Large intestine (tissue), 3 donors: Measurements from ENCODE around the gene VPS13C. TPM values are rescaled to one million over a fixed set of nuclear protein-coding genes. Genes with fewer than 3 reads are reported as not detected.
"Not testable (repeated sequence)": the region's sequence is repeated elsewhere in the genome, so short reads cannot be mapped to it uniquely, and the experiment has no call there.

ENCODE experiments used
- DNase-seq, 2 donors: peaks; one replicate each; pipeline versions ENCODE4 v3.0.0 to v3.0.0-alpha.2; 2013
- H3K27ac ChIP-seq: one replicate; pipeline ENCODE4 v1.5.1; 2013; ENCODE audit warnings: low read length
- H3K27me3 ChIP-seq: 2 replicates; pipeline ENCODE4 v1.6.1; 2013; ENCODE audit warnings: low read length; ENCODE audit not compliant: control insufficient read depth, insufficient read depth
- H3K36me3 ChIP-seq: 2 replicates; pipeline ENCODE4 v1.6.1; 2013; ENCODE audit warnings: low read length; ENCODE audit not compliant: control insufficient read depth, insufficient read depth
- H3K4me1 ChIP-seq: one replicate; pipeline ENCODE4 v1.6.1; 2013; ENCODE audit warnings: low read length; ENCODE audit not compliant: control insufficient read depth, insufficient read depth
- H3K4me3 ChIP-seq: one replicate; pipeline ENCODE4 v1.5.1; 2013; ENCODE audit warnings: low read length
- H3K9me3 ChIP-seq: one replicate; pipeline ENCODE4 v1.6.1; 2013; ENCODE audit warnings: mild to moderate bottlenecking, low read depth, low read length, moderate library complexity; ENCODE audit not compliant: control insufficient read depth
- WGBS: methylation state at CpG from one replicate; pipeline ENCODE4 v1.1.5; 2013; ENCODE audit warnings: low lambda C conversion rate; ENCODE audit not compliant: insufficient coverage; 5-methylcytosine and 5-hydroxymethylcytosine counted together
- polyA plus RNA-seq: library from polyadenylated mRNA; unstranded; fragments of 120-200 nt; gene quantifications from one replicate; pipeline ENCODE4 v1.2.1, GENCODE V29; 2013

Gene VPS13C
- polyA plus RNA-seq, 1 donor: 61.6 TPM

- DNase-seq: no peak
- 100% methylated on average over 1 of the region's 5 CpGs for WGBS
- H3K27me3 ChIP-seq: no peaks in the 10 kb centered on the region
- H3K4me3 ChIP-seq: no peak overlapping the region
- no peak overlapping the region for H3K27ac ChIP-seq
- H3K9me3 ChIP-seq: no peaks in the 10 kb centered on the region
- H3K36me3 ChIP-seq: peaks cover 2% of the 10 kb centered on the region
- no peaks in the 10 kb centered on the region for H3K4me1 ChIP-seq
These were observed 14.0 kb downstream of the VPS13C start for GRCh38 chr15:62046078-62046743.

DNA sequence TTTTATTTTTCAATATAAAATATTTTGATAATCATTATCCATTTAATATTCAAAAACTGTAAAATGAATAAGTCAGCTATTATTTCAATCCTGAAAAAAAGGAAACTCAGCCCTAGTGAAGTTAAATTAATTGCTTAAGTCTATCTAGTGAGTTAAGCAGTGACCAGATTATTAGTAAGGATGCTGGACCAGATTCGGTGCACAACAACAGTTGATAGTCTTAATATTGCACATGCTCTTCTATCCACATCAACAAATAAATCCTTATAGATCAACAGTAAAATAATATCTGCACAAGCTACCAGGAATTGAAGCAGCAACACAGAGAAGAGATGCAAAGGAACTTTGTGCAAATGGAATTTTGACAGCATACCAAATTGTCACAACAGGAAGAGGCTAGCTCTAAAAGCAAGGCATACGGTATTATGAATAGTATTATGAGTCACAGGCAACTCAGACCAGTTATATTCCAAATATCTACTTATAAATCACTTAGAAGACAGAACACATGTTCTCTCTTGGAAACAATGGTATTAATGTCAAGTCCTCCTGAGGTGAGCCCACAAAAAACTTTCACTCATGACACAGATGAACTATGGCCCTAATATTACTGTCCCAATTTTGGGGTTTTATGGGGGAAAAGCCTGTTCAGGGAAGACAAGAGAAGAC is 24.9 kb downstream of the VPS13C start:
- WGBS: no CpG with 5 or more reads among the region's 2 CpGs
- no peak overlapping the region for H3K27ac ChIP-seq
- H3K4me1 ChIP-seq: no peaks in the 10 kb centered on the region
- no peaks in the 10 kb centered on the region for H3K9me3 ChIP-seq
- H3K27me3 ChIP-seq: no peaks in the 10 kb centered on the region
- H3K36me3 ChIP-seq: peaks cover 5% of the 10 kb centered on the region
- H3K4me3 ChIP-seq: no peak overlapping the region
- no peak for DNase-seq

DNA sequence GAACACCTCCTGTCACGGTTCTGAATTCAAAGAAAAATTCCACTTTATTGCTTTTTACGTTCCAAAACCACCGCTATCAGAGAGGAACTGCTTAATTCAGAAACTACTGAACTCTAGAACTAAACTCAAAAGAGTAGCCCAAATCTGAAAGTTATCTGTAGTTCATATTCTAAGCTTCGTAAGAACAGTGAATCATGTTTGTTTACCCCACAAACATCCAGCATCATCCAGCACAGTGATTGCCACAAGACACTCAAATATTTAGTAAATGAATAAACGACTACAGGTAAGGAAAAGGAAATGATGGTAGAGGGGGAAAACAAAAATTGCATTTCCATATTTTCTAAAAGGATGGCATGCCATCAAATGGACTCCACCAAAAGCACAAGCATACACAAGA is 32.3 kb downstream of the VPS13C start:
- no peaks in the 10 kb centered on the region for H3K4me1 ChIP-seq
- no peak for DNase-seq
- H3K9me3 ChIP-seq: no peaks in the 10 kb centered on the region
- no peak overlapping the region for H3K4me3 ChIP-seq
- H3K27me3 ChIP-seq: no peaks in the 10 kb centered on the region
- H3K36me3 ChIP-seq: peaks cover 11% of the 10 kb centered on the region
- WGBS: no CpG with 5 or more reads among the region's 5 CpGs
- H3K27ac ChIP-seq: no peak overlapping the region

- no peak overlapping the region for H3K27ac ChIP-seq
- 100% methylated on average over 1 of the region's 3 CpGs for WGBS
- DNase-seq: no peak
- no peak overlapping the region for H3K4me3 ChIP-seq
- H3K36me3 ChIP-seq: peaks cover 11% of the 10 kb centered on the region
- no peaks in the 10 kb centered on the region for H3K4me1 ChIP-seq
- no peaks in the 10 kb centered on the region for H3K9me3 ChIP-seq
- no peaks in the 10 kb centered on the region for H3K27me3 ChIP-seq
These were observed 33.0 kb downstream of the VPS13C start for GRCh38 chr15:62027263-62027565.

DNA sequence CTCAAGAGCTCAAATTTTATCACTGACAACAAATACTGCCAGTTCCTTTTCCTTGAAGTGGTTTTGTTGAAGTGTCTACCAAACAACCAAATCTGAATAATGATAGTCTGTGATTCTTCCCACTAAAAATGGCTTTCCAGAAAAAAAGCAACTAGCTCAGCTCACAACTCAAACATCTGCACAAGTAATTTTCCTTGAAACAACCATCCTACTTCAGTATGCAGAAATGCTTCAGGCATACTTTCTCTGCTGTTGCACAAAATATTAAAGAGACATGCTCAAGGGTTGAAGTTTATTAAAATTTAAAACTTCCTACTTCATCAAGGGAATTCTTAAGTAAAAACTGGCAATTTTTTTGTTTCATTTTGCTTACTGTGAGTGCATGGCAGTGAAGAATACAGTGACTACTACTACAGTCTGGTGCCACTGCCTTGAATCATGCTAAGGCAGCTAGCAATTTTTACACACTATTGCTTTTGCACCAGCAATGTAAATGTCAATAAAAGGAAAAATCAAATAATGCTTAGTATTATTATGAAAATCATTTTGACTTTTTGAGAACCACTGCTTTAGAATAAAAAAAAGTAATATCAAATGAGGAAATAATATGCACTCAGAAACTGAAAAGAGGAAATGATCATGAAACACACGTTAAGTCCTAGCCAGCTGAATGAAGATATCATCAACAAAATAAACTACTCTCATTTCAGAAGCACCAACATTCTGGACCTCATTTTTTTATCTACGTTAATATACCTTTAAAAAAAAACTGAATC is 33.6 kb downstream of the VPS13C start:
- peaks cover 11% of the 10 kb centered on the region for H3K36me3 ChIP-seq
- no peaks in the 10 kb centered on the region for H3K27me3 ChIP-seq
- DNase-seq: no peak
- H3K9me3 ChIP-seq: no peaks in the 10 kb centered on the region
- no peak overlapping the region for H3K27ac ChIP-seq
- H3K4me3 ChIP-seq: no peak overlapping the region
- 90% methylated on average over 2 of the region's 2 CpGs for WGBS
- H3K4me1 ChIP-seq: no peaks in the 10 kb centered on the region

- no peak for DNase-seq
- H3K4me1 ChIP-seq: no peaks in the 10 kb centered on the region
These were observed 38.2 kb downstream of the VPS13C start for GRCh38 chr15:62021991-62022600.

GRCh38 chr15:62020576-62021160 is 39.6 kb downstream of the VPS13C start:
- H3K4me3 ChIP-seq: no peak overlapping the region
- no peaks in the 10 kb centered on the region for H3K9me3 ChIP-seq
- no peaks in the 10 kb centered on the region for H3K27me3 ChIP-seq
- no peak for DNase-seq
- H3K27ac ChIP-seq: no peak overlapping the region
- no peaks in the 10 kb centered on the region for H3K4me1 ChIP-seq
- WGBS: 94% methylated on average over 2 of the region's 3 CpGs
- H3K36me3 ChIP-seq: peaks cover 11% of the 10 kb centered on the region

More at GRCh38 chr15:62021991-62022600, 38.2 kb downstream of the VPS13C start:
- Histone ChIP-seq H3K27me3 (no peaks in the 10 kb centered on the region), H3K4me3 (no peak overlapping the region), H3K36me3 (peaks cover 11% of the 10 kb centered on the region), H3K9me3 (no peaks in the 10 kb centered on the region), H3K27ac (no peak overlapping the region)
- WGBS: 94% methylated on average over 2 of the region's 3 CpGs

DNA sequence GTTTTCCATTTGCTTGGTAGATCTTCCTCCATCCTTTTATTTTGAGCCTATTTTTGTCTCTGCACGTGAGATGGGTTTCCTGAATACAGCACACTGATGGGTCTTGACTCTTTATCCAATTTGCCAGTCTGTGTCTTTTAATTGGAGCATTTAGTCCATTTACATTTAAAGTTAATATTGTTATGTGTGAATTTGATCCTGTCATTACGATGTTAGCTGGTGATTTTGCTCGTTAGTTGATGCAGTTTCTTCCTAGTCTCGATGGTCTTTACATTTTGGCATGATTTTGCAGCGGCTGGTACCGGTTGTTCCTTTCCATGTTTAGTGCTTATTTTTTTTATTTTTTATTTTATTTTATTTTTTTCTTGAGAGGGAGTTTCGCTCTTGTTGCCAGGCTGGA is 54.9 kb downstream of the VPS13C start:
- not testable (repeated sequence) for DNase-seq, H3K27me3 ChIP-seq, H3K4me3 ChIP-seq, H3K4me1 ChIP-seq, H3K9me3 ChIP-seq, H3K27ac ChIP-seq
- no CpG with 5 or more reads among the region's 7 CpGs for WGBS
- peaks cover 13% of the 10 kb centered on the region for H3K36me3 ChIP-seq

GRCh38 chr15:61997786-61998185 is 62.5 kb downstream of the VPS13C start:
- no CpG with 5 or more reads among the region's 1 CpG for WGBS
- H3K36me3 ChIP-seq: peaks cover 8% of the 10 kb centered on the region
- H3K4me1 ChIP-seq: no peaks in the 10 kb centered on the region
- H3K27me3 ChIP-seq: no peaks in the 10 kb centered on the region
- H3K27ac ChIP-seq: no peak overlapping the region
- H3K4me3 ChIP-seq: no peak overlapping the region
- peaks cover 5% of the 10 kb centered on the region for H3K9me3 ChIP-seq
- no peak for DNase-seq

- Histone ChIP-seq H3K4me1 (no peaks in the 10 kb centered on the region), H3K4me3 (no peak overlapping the region), H3K9me3 (peaks cover 5% of the 10 kb centered on the region), H3K27ac (no peak overlapping the region), H3K36me3 (peaks cover 11% of the 10 kb centered on the region), H3K27me3 (no peaks in the 10 kb centered on the region)
- whole genome bisulfite sequencing: 100% methylated on average over 2 of the region's 4 CpGs
- DNase-seq: no peak
These were observed 64.1 kb downstream of the VPS13C start for GRCh38 chr15:61996056-61996635.
